ENCODE data around the gene SNRPA. TPM values are rescaled to one million over a fixed set of nuclear protein-coding genes. Genes with fewer than 3 reads are reported as not detected.
"Not testable (repeated sequence)": the region's sequence is repeated elsewhere in the genome, so short reads cannot be mapped to it uniquely, and the experiment has no call there.

SNRPA gene
- total RNA-seq, 1 experiment from 2014 or later = 71.7 TPM

- DNase-seq (ENCODE audit: low spot score) = no peak
These were observed 6.2 kb upstream of the SNRPA start for GRCh38 chr19:40744554-40745401.

- no peak for DNase-seq (ENCODE audit: low spot score)
These were observed 5.6 kb upstream of the SNRPA start for GRCh38 chr19:40745402-40745780.

DNA sequence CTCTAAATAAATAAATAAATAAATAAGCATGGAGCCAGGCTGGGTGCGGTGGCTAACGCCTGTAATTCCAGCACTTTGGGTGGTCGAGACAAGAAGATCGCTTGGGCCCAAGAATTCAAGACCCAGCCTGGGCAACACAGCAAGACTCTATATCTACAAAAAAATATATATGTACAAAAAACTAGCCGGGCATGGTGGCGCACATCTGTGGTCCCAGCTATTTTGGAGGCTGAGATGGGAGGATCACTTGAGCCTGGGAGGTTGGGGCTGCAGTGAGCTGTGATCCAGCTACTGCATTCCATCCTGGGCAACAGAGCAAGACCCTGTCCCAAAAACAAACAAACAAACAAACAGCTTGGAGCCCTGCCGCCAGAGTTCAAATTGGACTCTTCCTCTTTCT is 3.5 kb upstream of the SNRPA start:
- DNase-seq (ENCODE audit: low spot score) = no peak

- DNase-seq (ENCODE audit: low spot score) = peak; percentile 99
These were observed 737 bp upstream of the SNRPA start, which contains the start of gene ACTMAP for GRCh38 chr19:40750058-40750873. Gene ACTMAP (minus strand): TSS chr19:40750477. CDS start chr19:40749803, 674 bp downstream.

DNA sequence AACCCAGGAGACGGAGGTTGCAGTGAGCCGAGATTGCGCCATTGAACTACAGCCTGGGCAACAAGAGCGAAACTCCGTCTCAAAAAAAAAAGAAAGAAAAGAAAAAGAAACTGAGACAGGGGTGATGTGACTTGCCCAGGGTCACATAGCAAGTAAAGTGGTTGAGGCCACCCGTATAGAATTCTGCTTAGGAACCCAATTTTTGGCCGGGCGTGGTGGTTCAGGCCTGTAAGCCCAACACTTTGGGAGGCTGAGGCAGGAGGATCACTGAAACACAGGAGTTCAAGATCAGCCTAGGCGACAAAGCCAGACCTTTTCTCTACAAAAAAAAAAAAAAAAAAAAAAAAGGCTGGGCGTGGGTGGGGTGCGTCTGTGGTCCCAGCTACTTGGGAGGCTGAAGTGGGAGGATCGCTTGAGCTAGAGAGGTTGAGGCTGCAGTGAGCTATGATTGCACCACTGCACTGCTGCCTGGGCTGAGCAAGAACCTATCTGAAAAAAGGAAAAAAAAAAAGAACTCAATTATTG is 1.3 kb downstream of the SNRPA start:
- DNase-seq (ENCODE audit: low spot score) = no peak

- DNase-seq (ENCODE audit: low spot score) = no peak
These were observed 3.7 kb downstream of the SNRPA start for GRCh38 chr19:40754611-40755247.

DNA sequence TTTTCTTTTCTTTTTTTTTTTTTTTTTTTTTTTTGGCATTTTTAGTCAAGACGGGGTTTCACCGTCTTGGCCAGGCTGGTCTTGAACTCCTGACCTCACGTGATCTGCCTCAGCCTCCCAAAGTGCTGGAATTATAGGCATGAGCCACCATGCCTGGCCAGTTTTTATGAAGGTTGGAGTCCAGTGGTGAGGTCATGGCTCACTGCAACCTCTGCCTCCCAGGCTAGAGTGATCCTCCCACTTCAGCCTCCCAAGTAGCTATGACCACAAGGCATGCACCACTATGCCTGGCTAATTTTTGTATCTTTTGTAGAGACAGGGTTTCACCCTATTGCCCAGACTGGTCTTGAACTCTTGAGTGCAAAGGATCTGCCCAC is 4.2 kb downstream of the SNRPA start:
- DNase-seq (ENCODE audit: low spot score) = no peak

DNA sequence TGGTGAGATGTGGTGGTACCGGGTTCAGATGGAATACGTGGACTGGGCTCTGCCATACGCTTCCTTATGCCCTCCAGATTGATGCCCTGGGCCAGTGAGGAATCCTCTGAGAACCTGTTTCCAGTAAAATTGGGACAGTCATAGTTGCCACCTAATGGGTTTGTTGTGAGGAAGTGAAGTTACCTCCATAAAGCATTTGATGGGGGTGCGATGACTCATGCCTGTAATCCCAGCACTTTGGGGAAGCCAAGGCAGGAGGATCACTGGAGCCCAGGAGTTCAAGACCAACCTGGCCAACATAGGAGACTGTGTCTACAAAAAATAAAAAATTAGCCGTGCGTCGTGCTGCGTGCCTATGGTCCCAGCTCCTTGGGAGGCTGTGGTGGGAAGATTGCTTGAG is 4.8 kb downstream of the SNRPA start:
- DNase-seq (ENCODE audit: low spot score) = no peak

- DNase-seq (ENCODE audit: low spot score) = no peak
These were observed 5.6 kb downstream of the SNRPA start for GRCh38 chr19:40756502-40757110.

DNA sequence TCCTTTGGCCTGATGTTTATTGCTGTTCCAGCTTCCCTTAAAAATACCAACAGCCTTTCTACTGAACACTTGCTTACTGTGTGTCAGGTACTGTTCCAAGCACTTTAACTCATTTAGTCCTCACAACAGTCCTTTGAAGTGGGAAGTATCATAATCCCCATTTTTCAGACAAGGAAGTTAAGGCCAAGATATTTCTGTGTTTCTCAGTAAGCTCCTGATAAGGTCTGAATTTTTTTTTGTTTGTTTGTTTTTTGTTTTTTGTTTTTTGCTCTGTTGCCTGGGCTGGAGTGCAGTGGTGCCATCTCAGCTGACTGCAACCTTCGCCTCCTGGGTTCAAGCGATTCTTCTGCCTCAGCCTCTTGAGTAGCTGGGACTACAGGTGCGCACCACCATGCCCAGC is 7.5 kb downstream of the SNRPA start:
- DNase-seq (ENCODE audit: low spot score) = no peak

DNA sequence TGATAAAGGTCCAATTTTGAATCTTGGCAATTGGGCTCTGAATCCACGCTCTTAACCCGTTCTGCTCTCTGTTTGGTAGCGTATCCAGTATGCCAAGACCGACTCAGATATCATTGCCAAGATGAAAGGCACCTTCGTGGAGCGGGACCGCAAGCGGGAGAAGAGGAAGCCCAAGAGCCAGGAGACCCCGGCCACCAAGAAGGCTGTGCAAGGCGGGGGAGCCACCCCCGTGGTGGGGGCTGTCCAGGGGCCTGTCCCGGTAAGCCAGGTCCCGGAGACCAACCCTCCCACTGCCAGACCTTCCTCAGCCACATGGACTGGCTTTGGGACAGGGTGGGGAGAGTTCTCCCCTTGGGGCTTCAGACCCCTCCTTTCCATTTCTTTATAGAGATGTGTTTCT is 8.3 kb downstream of the SNRPA start:
- DNase-seq (ENCODE audit: low spot score) = no peak

- no peak for DNase-seq (ENCODE audit: low spot score)
These were observed 11.9 kb downstream of the SNRPA start for GRCh38 chr19:40762754-40763470.

GRCh38 chr19:40763526-40763925 is 12.5 kb downstream of the SNRPA start:
- no peak for DNase-seq (ENCODE audit: low spot score)

DNA sequence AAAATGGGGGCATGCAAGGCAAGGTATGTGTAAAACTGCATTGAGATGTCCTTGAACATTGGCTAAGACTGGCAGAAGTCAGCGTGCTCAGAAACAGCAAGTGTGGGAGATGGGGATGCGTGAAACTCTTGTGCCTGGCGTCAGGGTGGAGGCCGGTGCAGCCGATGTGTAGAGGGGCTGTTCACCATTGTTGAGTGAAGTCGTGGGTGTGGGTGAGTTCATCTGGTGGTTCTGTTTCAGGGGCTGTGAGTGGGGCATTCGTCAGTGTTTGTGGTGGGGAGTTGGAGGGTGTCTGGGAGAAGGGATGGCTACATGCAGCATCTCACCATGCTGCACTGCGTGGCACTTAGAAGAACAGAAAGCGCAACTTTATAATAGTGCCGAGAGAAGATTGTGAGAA is 13.0 kb downstream of the SNRPA start:
- no peak for DNase-seq (ENCODE audit: low spot score)

- DNase-seq (ENCODE audit: low spot score) = not testable (repeated sequence)
These were observed 15.4 kb downstream of the SNRPA start for GRCh38 chr19:40766385-40766784.

- no peak for DNase-seq (ENCODE audit: low spot score)
These were observed 17.9 kb downstream of the SNRPA start for GRCh38 chr19:40768869-40769268.

DNA sequence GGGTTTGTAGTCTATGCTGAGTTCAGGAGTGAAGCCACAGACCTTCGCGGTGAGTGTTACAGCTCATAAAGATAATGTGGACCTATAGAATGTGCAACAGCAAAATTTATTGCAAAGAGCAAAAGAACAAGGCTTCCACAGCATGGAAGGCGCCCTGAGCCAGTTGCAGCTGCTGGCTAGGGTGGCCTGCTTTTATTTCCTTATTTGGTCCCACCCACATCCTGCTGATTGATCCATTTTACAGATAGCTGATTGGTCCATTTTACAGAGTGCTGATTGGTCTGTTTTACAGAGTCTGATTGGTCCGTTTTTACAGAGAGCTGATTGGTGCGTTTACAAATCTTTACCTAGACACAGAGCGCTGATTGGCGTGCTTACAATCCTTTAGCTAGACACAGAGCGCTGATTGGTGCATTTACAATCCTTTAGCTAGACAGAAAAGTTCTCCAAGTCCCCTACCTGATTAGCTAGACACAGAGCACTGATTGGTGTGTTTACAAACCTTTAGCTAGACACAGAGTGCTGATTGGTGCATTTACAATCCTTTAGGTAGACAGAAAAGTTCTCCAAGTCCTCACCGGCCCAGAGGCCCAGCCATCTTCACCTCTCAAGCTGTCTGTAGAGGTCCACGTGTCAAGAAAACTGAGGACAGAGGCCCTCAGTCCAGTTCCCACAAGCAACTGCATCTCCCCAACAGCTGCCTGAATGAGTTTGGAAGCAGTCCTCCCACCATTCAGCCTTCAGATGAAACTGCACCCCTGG is 20.3 kb downstream of the SNRPA start:
- DNase-seq (ENCODE audit: low spot score) = not testable (repeated sequence)

- DNase-seq (ENCODE audit: low spot score) = no peak
These were observed 24.1 kb downstream of the SNRPA start, which contains the start of gene MIA for GRCh38 chr19:40774916-40775631. Gene MIA (plus strand): TSS chr19:40775521. CDS start chr19:40775543, 22 bp downstream.

- no peak for DNase-seq (ENCODE audit: low spot score)
These were observed 24.6 kb downstream of the SNRPA start for GRCh38 chr19:40775632-40776022.

DNA sequence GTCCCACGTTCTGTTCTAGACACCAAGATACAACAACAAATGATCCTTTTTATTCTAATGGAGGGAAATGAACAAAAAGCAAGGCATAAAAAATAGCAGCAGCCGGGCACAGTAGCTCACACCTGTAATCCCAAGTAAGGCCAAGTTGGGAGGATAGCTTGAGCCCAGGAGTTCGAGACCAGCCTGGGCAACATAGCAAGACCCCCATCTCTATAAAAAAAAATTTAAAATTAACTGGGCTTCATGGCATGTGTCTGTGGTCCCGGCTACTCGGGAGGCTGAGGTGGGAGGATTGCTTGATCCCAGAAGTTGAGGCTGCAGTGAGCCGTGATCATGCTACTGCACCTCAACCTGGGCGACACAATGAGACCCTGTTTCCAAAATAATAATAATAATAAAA is 25.4 kb downstream of the SNRPA start:
- DNase-seq (ENCODE audit: low spot score) = no peak
